CD8-positive, alpha-beta memory T cell (primary cell): Measurements from ENCODE around the gene ASAP2. TPM values are rescaled to one million over a fixed set of nuclear protein-coding genes. Genes with fewer than 3 reads are reported as not detected.

Experiments used
- CTCF ChIA-PET: fragments of 350-600 bp; sonication (Branson Sonifier 250); formaldehyde crosslinking; loops from one replicate; lab custom pipeline; 2021; ENCODE audit warnings: antibody characterized with exemption; lab: Charles Lee
- POLR2A ChIA-PET: fragments of 350-600 bp; sonication (Branson Sonifier 250); formaldehyde crosslinking; loops from one replicate; lab custom pipeline; 2021; ENCODE audit warnings: antibody characterized with exemption; lab: Charles Lee
- DNase-seq, 5 donors: peaks; one replicate each; pipeline versions ENCODE4 v3.0.0 to v3.0.0-alpha.2; 2020 to 2022; ENCODE audit warnings: mixed read lengths in 1 of 5
- H3K27ac ChIP-seq: one replicate; pipeline ENCODE4 v1.7.0; 2013; ENCODE audit warnings: low read depth, mild to moderate bottlenecking, low read length, moderate library complexity
- H3K27me3 ChIP-seq: 2 replicates; pipeline ENCODE4 v1.7.0; 2013; ENCODE audit warnings: low read length, mild to moderate bottlenecking; ENCODE audit not compliant: insufficient read depth, poor library complexity, severe bottlenecking
- H3K36me3 ChIP-seq: 2 replicates; pipeline ENCODE4 v1.7.0; 2013; ENCODE audit warnings: mild to moderate bottlenecking, low read length, moderate library complexity; ENCODE audit not compliant: insufficient read depth
- H3K4me1 ChIP-seq: 2 replicates; pipeline ENCODE4 v1.7.0; 2013; ENCODE audit warnings: mild to moderate bottlenecking, low read length, moderate library complexity; ENCODE audit not compliant: insufficient read depth
- H3K4me3 ChIP-seq: 2 replicates; pipeline ENCODE4 v1.7.0; 2013; ENCODE audit warnings: mild to moderate bottlenecking, low read length
- H3K9me3 ChIP-seq: 2 replicates; pipeline ENCODE4 v1.7.0; 2013; ENCODE audit warnings: mild to moderate bottlenecking, low read length
- H3K27ac Mint-ChIP-seq, 8 donors: one replicate each; pipeline ENCODE4 v1.8.0; 2020 to 2021; ENCODE audit warnings: mixed read lengths in 8 of 8, mild to moderate bottlenecking in 6 of 8, inconsistent platforms in 3 of 8, moderate library complexity in 3 of 8
- H3K27me3 Mint-ChIP-seq, 2 donors: one replicate each; pipeline ENCODE4 v1.8.0; 2020 to 2021; ENCODE audit warnings: mixed read lengths in 2 of 2, mild to moderate bottlenecking in 1 of 2, moderate library complexity in 1 of 2
- H3K36me3 Mint-ChIP-seq, 3 donors: one replicate each; pipeline ENCODE4 v1.8.0; 2020 to 2021; ENCODE audit warnings: mixed read lengths in 3 of 3, inconsistent platforms in 1 of 3, mild to moderate bottlenecking in 1 of 3
- H3K4me1 Mint-ChIP-seq, 3 donors: one replicate each; pipeline ENCODE4 v1.8.0; 2020 to 2021; ENCODE audit warnings: mixed read lengths in 3 of 3, inconsistent platforms in 1 of 3, mild to moderate bottlenecking in 1 of 3
- H3K4me3 Mint-ChIP-seq, 7 donors: one replicate each; pipeline ENCODE4 v1.8.0; 2020 to 2021; ENCODE audit warnings: mixed read lengths in 7 of 7, mild to moderate bottlenecking in 6 of 7, moderate library complexity in 4 of 7, inconsistent platforms in 2 of 7
- H3K9me3 Mint-ChIP-seq, 5 donors: one replicate each; pipeline ENCODE4 v1.8.0; 2020 to 2022; ENCODE audit warnings: mixed read lengths in 5 of 5, mild to moderate bottlenecking in 3 of 5, moderate library complexity in 2 of 5, inconsistent platforms in 1 of 5
- polyA plus RNA-seq: library from polyadenylated mRNA; unstranded; fragments of 300-500 nt; fragmentation: Illumina TruSeq; gene quantifications from one replicate; pipeline ENCODE4 v1.2.3, GENCODE V29; 2021
- total RNA-seq, 2 experiments: library from RNA; stranded (reverse); gene quantifications; one replicate each; pipeline ENCODE4 v1.2.3, GENCODE V29; 2021

The ASAP2 gene
- total and polyA plus RNA-seq, 3 experiments from 2014 or later, result 0.15 to 0.38 TPM; not detected in 1

DNA sequence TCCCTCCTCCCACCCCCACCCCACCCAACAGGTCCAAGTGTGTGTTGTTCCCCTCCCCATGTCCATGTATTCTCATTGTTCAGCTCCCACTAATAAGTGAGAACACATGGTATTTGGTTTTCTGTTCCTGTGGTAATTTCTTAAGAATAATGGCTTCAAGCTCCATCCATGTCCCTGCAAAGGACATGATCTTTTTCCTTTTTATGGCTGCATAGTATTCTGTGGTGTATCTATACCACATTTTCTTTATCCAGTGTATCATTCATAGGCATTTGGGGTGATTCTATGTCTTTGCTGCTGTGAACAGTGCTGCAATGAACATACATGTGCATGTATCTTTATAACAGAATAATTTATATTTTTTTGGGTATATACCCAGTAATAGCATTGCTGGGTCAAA is 12.3 kb upstream of the ASAP2 start:
- no peak overlapping the region for H3K27ac ChIP-seq
- H3K9me3 ChIP-seq, result no peaks in the 10 kb centered on the region
- Mint-ChIP-seq H3K36me3 (no peaks in the 10 kb centered on the region), H3K4me1 (no peaks in the 10 kb centered on the region), H3K27ac (no peak overlapping the region), H3K9me3 (no peaks in the 10 kb centered on the region), H3K27me3 (peaks cover 22 to 29% of the 10 kb centered on the region in 2 donors), H3K4me3 (no peak overlapping the region)
- CTCF ChIA-PET, result no interaction called here
- H3K27me3 ChIP-seq, result no peaks in the 10 kb centered on the region
- DNase-seq, result no peak
- no peaks in the 10 kb centered on the region for H3K36me3 ChIP-seq
- H3K4me1 ChIP-seq, result no peaks in the 10 kb centered on the region
- POLR2A ChIA-PET, result no interaction called here
- H3K4me3 ChIP-seq, result no peak overlapping the region

GRCh38 chr2:9196637-9197036 is 10.0 kb upstream of the ASAP2 start:
- Mint-ChIP-seq H3K27ac (no peak overlapping the region), H3K27me3 (peaks cover 31 to 45% of the 10 kb centered on the region in 2 donors), H3K4me3 (no peak overlapping the region), H3K36me3 (no peaks in the 10 kb centered on the region), H3K9me3 (no peaks in the 10 kb centered on the region), H3K4me1 (no peaks in the 10 kb centered on the region)
- no peaks in the 10 kb centered on the region for H3K4me1 ChIP-seq
- ChIA-PET POLR2A (no interaction called here), CTCF (no interaction called here)
- H3K9me3 ChIP-seq, result no peaks in the 10 kb centered on the region
- no peaks in the 10 kb centered on the region for H3K27me3 ChIP-seq
- no peak overlapping the region for H3K4me3 ChIP-seq
- H3K36me3 ChIP-seq, result no peaks in the 10 kb centered on the region
- H3K27ac ChIP-seq, result no peak overlapping the region
- DNase-seq, result no peak

- Mint-ChIP-seq H3K4me1 (no peaks in the 10 kb centered on the region), H3K9me3 (no peaks in the 10 kb centered on the region), H3K4me3 (no peak overlapping the region), H3K27ac (no peak overlapping the region), H3K36me3 (no peaks in the 10 kb centered on the region), H3K27me3 (peaks cover 34 to 48% of the 10 kb centered on the region in 2 donors)
- no peaks in the 10 kb centered on the region for H3K4me1 ChIP-seq
- no peaks in the 10 kb centered on the region for H3K36me3 ChIP-seq
- no peak for DNase-seq
- ChIA-PET POLR2A (no interaction called here), CTCF (no interaction called here)
- no peaks in the 10 kb centered on the region for H3K9me3 ChIP-seq
- H3K27me3 ChIP-seq, result no peaks in the 10 kb centered on the region
- H3K4me3 ChIP-seq, result no peak overlapping the region
- no peak overlapping the region for H3K27ac ChIP-seq
Measured at GRCh38 chr2:9197916-9198315, 8.7 kb upstream of the ASAP2 start.

DNA sequence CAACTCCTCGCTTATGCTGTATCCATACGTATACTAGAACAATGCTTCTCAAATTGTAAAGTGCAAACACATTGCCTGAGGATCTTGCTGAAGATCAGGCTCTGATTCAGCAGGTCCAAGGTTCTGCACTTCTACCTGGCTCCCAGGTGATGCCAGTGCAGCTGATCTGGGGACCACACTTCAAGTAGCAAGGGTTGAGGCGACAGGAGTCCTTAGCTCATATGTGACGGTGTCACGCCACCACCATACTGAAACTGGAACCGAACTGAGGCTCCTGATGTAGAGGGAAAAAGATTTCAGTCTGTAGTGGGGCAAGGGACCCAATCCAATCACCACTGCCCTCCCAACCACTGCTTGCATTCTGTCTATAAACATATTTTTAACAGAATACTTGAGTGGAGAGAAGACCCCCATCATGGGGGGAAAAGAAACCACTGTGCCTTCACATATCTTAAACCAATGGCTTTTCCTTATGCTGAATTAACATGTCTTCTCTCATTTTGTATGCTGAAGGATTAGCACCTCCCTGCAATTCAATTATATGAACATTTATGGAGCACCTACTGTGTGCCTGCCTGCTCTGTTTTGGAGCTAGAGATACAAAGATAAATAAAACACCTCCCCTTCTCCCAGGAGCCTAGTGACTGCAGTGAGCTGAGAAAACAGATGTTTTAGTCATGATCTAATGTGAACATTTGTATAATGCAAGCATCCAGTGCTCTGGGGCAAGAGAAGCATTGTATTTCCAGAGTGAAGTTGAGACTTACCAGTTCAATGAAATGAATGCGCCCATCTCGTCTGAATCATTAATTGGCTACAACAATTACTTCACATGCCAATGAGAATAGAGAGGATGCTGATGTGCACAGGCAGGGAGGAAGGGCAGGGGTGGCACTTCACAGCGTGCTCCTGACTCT is 6.6 kb upstream of the ASAP2 start:
- no peak overlapping the region for H3K4me3 ChIP-seq
- ChIA-PET POLR2A (no interaction called here), CTCF (no interaction called here)
- peaks cover 0 to 2% (median 0%) of the 10 kb centered on the region in 3 donors for H3K36me3 Mint-ChIP-seq
- no peaks in the 10 kb centered on the region for H3K4me1 ChIP-seq
- no peaks in the 10 kb centered on the region for H3K4me1 Mint-ChIP-seq
- no peak overlapping the region for H3K27ac Mint-ChIP-seq
- H3K4me3 Mint-ChIP-seq, result no peak overlapping the region
- H3K9me3 ChIP-seq, result no peaks in the 10 kb centered on the region
- DNase-seq, result no peak
- no peak overlapping the region for H3K27ac ChIP-seq
- no peaks in the 10 kb centered on the region for H3K9me3 Mint-ChIP-seq
- H3K27me3 Mint-ChIP-seq, result peaks cover 41 to 63% of the 10 kb centered on the region in 2 donors
- H3K27me3 ChIP-seq, result no peaks in the 10 kb centered on the region
- no peaks in the 10 kb centered on the region for H3K36me3 ChIP-seq

GRCh38 chr2:9200633-9201015 is 6.0 kb upstream of the ASAP2 start:
- peaks cover 4% of the 10 kb centered on the region for H3K27me3 ChIP-seq
- no peaks in the 10 kb centered on the region for H3K9me3 ChIP-seq
- Mint-ChIP-seq H3K9me3 (no peaks in the 10 kb centered on the region), H3K27ac (no peak overlapping the region), H3K4me1 (no peaks in the 10 kb centered on the region), H3K27me3 (peaks cover 46 to 70% of the 10 kb centered on the region in 2 donors), H3K4me3 (no peak overlapping the region), H3K36me3 (peaks cover 0 to 2% (median 0%) of the 10 kb centered on the region in 3 donors)
- no peak for DNase-seq
- no peak overlapping the region for H3K27ac ChIP-seq
- H3K4me3 ChIP-seq, result no peak overlapping the region
- CTCF ChIA-PET, result no interaction called here
- no peaks in the 10 kb centered on the region for H3K36me3 ChIP-seq
- H3K4me1 ChIP-seq, result no peaks in the 10 kb centered on the region
- POLR2A ChIA-PET, result no interaction called here

- no peak overlapping the region for H3K4me3 ChIP-seq
- no peak for DNase-seq
- ChIA-PET POLR2A (no interaction called here), CTCF (no interaction called here)
- peaks cover 0 to 3% (median 0%) of the 10 kb centered on the region in 3 donors for H3K4me1 Mint-ChIP-seq
- peaks cover 45 to 73% of the 10 kb centered on the region in 2 donors for H3K27me3 Mint-ChIP-seq
- no peak overlapping the region for H3K4me3 Mint-ChIP-seq
- H3K36me3 ChIP-seq, result no peaks in the 10 kb centered on the region
- peaks cover 0 to 2% (median 0%) of the 10 kb centered on the region in 3 donors for H3K36me3 Mint-ChIP-seq
- H3K9me3 Mint-ChIP-seq, result no peaks in the 10 kb centered on the region
- no peaks in the 10 kb centered on the region for H3K9me3 ChIP-seq
- peaks cover 9% of the 10 kb centered on the region for H3K27me3 ChIP-seq
- H3K27ac Mint-ChIP-seq, result no peak overlapping the region
- no peak overlapping the region for H3K27ac ChIP-seq
- H3K4me1 ChIP-seq, result no peaks in the 10 kb centered on the region
Measured at GRCh38 chr2:9201185-9201891, 5.3 kb upstream of the ASAP2 start.

- peaks cover 0 to 2% (median 0%) of the 10 kb centered on the region in 3 donors for H3K36me3 Mint-ChIP-seq
- no peak overlapping the region for H3K4me3 ChIP-seq
- H3K27me3 ChIP-seq, result peaks cover 9% of the 10 kb centered on the region
- H3K9me3 Mint-ChIP-seq, result no peaks in the 10 kb centered on the region
- H3K4me3 Mint-ChIP-seq, result no peak overlapping the region
- CTCF ChIA-PET, result no interaction called here
- POLR2A ChIA-PET, result no interaction called here
- DNase-seq, result no peak
- no peak overlapping the region for H3K27ac ChIP-seq
- H3K27ac Mint-ChIP-seq, result no peak overlapping the region
- no peaks in the 10 kb centered on the region for H3K9me3 ChIP-seq
- peaks cover 40 to 59% of the 10 kb centered on the region in 2 donors for H3K27me3 Mint-ChIP-seq
- H3K4me1 Mint-ChIP-seq, result peaks cover 3 to 4% (median 4%) of the 10 kb centered on the region in 3 donors
- H3K36me3 ChIP-seq, result no peaks in the 10 kb centered on the region
- H3K4me1 ChIP-seq, result no peaks in the 10 kb centered on the region
Measured at GRCh38 chr2:9203006-9203405, 3.6 kb upstream of the ASAP2 start.

DNA sequence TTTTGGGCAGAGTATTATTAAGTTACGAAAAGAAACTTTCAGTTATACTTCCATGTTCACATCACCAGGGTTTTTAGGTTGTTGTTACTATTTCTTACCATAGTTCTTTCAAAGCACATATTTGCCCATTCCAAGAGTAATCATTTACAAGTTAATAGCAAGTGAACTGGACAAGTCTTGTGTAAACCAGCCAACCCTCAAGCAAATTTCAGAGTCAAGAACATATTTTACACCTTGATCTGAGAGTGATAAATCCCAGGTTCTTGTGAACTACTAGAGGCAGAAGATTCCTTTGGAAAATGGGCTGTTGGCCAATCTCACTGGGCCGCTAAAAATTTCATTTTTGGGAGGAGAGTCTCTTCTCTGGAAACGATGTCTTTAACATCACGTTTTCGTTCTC is 2.7 kb upstream of the ASAP2 start:
- POLR2A ChIA-PET, result no interaction called here
- peaks cover 39 to 62% of the 10 kb centered on the region in 2 donors for H3K27me3 Mint-ChIP-seq
- CTCF ChIA-PET, result no interaction called here

More for the DNA sequence above, 2.7 kb upstream of the ASAP2 start:
- H3K9me3 ChIP-seq, result no peaks in the 10 kb centered on the region
- no peaks in the 10 kb centered on the region for H3K9me3 Mint-ChIP-seq
- no peak for DNase-seq
- no peak overlapping the region for H3K27ac Mint-ChIP-seq
- H3K36me3 Mint-ChIP-seq, result peaks cover 0 to 2% (median 0%) of the 10 kb centered on the region in 3 donors
- H3K4me1 ChIP-seq, result no peaks in the 10 kb centered on the region
- no peaks in the 10 kb centered on the region for H3K36me3 ChIP-seq
- H3K4me3 ChIP-seq, result no peak overlapping the region
- no peak overlapping the region for H3K4me3 Mint-ChIP-seq
- peaks cover 3 to 8% (median 6%) of the 10 kb centered on the region in 3 donors for H3K4me1 Mint-ChIP-seq
- peaks cover 9% of the 10 kb centered on the region for H3K27me3 ChIP-seq
- no peak overlapping the region for H3K27ac ChIP-seq
